Kidney epithelial cell (primary cell): Measurements from ENCODE around the gene TMED4. TPM values are rescaled to one million over a fixed set of nuclear protein-coding genes. Genes with fewer than 3 reads are reported as not detected.

ENCODE experiments used
- DNase-seq: peaks from one replicate; pipeline ENCODE4 v3.0.0-alpha.2; 2010; ENCODE audit warnings: low read depth
- H3K27me3 ChIP-seq: 2 replicates; pipeline ENCODE4 v1.6.0; 2011; ENCODE audit warnings: low read length; ENCODE audit not compliant: control insufficient read depth, insufficient read depth
- H3K36me3 ChIP-seq: 2 replicates; pipeline ENCODE4 v1.5.1; 2011; ENCODE audit warnings: low read length; ENCODE audit not compliant: control insufficient read depth, insufficient read depth
- H3K4me3 ChIP-seq: 2 replicates; pipeline ENCODE4 v1.5.1; 2011; ENCODE audit warnings: low read depth, mild to moderate bottlenecking, control low read depth, low read length
- CTCF ChIP-seq: IDR thresholded peaks from 2 replicates; pipeline ENCODE4 v1.5.1; 2011; ENCODE audit warnings: mild to moderate bottlenecking, moderate library complexity, low read length, control low read depth, inconsistent platforms; ENCODE audit not compliant: insufficient read depth, poor library complexity, severe bottlenecking
- total RNA-seq: library from RNA; depleted of rRNA; stranded (reverse); fragments of >200 nt; gene quantifications from 2 replicates; pipeline ENCODE4 v1.2.3, GENCODE V29; 2015

Gene TMED4
- total RNA-seq, 1 donor from 2014 or later: 159 TPM

- Histone ChIP-seq H3K36me3 (no peaks in the 10 kb centered on the region), H3K4me3 (no peak overlapping the region), H3K27me3 (no peaks in the 10 kb centered on the region)
- DNase-seq: no peak
- no peak for TF ChIP-seq CTCF
Measured at GRCh38 chr7:44609829-44610228, 27.8 kb upstream of the TMED4 start.

DNA sequence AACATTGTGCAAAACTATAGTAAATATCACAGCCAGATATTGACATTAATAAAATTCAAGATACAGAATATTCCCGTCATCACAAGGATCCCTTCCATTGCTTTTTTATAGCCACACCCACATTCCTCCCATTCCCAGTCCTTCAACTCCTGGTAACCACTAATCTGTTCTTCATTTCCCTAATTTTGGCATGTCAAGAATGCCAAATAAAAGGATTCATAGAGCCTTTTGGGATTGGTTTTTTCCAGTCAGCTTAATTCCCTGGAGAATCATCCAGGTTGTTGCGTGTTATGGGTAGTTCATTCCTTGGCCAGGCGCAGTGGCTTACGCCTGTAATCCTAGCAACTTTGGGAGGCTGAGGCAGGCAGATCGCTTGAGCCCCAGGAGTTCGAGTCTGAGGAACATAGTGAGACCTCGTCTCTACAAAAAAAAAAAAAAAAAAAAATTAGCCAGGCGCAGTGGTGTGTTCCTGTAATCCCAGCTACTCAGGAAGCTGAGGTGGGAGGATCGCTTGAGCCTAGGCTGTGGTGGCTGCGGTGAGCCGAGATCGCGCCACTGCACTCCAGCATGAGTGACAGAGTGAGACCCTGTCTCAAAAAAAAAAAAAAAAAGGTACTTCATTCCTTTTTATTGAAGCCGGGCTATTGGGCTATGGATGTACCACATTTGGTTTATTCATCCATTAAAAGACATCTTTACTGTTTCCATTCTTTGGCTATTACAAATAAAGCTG is 27.1 kb upstream of the TMED4 start:
- no peak for DNase-seq
- H3K27me3 ChIP-seq: no peaks in the 10 kb centered on the region
- TF ChIP-seq CTCF: no peak
- no peak overlapping the region for H3K4me3 ChIP-seq
- no peaks in the 10 kb centered on the region for H3K36me3 ChIP-seq

DNA sequence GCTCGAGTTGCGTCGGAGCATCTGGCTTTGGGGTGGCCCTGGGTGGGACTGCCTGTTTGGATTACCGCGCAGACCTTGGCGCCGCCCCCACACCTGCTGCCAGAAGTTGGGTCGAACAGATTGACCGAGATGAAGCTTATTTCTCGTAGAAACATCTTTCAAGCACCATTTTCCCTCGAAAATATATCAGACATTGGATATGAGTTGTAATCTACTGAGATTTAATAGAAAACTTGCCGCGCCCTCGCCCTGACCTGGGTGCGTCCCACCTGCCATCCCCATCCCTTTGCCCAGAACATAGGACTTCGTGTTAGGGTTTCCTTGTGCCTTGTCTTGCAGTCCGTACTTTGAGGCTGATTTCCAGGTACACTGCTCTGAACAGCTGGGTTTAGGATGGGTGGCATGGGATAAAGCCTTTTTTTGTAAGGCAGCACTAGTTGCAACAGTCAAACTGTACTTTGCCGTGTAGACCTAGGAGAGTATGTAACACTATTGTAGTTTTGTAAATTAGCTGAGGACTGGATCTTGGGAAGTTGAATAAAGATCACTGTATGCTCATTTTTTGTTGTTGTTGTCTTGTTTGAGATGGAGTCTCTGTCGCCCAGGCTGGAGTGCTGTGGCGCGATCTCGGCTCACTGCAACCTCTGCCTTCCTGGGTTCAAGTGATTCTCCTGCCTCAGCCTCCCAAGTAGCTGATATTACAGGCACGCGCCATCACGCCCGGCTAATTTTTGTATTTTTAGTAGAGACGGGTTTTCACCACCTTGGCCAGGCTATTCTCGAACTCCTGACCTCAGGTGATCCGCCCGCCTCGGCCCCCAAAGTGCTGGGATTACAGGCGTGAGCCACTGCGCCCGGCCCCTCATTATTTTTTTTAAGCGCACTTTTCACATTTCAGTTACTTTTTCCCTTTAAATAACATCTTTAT is 25.4 kb upstream of the TMED4 start:
- no peaks in the 10 kb centered on the region for H3K36me3 ChIP-seq
- H3K27me3 ChIP-seq: no peaks in the 10 kb centered on the region
- TF ChIP-seq CTCF: no peak
- H3K4me3 ChIP-seq: peak overlapping the region; percentile 97
- DNase-seq: no peak

GRCh38 chr7:44606341-44607140 is 24.5 kb upstream of the TMED4 start, which contains the start of gene OGDH:
OGDH (plus strand) TSS chr7:44606627; CDS start chr7:44624344, 17,717 bp downstream.
- peak within 1 kb of the TSS; percentile 97 for H3K4me3 ChIP-seq
- H3K36me3 ChIP-seq: no peaks in the 10 kb centered on the region
- no peaks in the 10 kb centered on the region for H3K27me3 ChIP-seq
- peak; percentile 89 for DNase-seq
- no peak for TF ChIP-seq CTCF

- no peak for DNase-seq
- H3K36me3 ChIP-seq: no peaks in the 10 kb centered on the region
- H3K4me3 ChIP-seq: no peak overlapping the region
- no peak for TF ChIP-seq CTCF
- peaks cover 2% of the 10 kb centered on the region for H3K27me3 ChIP-seq
Measured at GRCh38 chr7:44604941-44605340, 22.9 kb upstream of the TMED4 start.
